Measurements from ENCODE around the gene IRS1. TPM values are rescaled to one million over a fixed set of nuclear protein-coding genes. Genes with fewer than 3 reads are reported as not detected.

Gene IRS1
- total RNA-seq, 1 donor = 29.7 TPM

DNA sequence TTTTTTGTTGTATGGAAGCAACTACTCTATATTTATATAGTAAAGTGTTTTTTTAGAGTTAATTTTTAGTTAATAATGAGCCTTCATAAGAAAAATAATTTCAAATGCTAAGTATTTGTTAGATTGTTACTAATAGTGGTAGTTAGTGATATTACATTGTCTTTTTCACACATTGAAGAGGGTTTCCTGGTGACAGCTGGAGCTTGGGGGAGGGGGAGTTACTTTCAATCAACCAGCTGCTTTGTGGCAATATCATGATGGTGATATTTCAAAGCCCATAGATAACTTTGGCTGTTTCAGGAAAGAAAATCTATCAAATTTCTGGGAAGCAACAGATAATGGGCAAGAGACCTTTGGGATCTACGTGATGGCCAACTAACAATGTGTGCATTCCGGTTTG, 40.3 kb upstream of the IRS1 start:
- no peak for DNase-seq (ENCODE audit: low read depth)
- TF ChIP-seq, protein P1, sequence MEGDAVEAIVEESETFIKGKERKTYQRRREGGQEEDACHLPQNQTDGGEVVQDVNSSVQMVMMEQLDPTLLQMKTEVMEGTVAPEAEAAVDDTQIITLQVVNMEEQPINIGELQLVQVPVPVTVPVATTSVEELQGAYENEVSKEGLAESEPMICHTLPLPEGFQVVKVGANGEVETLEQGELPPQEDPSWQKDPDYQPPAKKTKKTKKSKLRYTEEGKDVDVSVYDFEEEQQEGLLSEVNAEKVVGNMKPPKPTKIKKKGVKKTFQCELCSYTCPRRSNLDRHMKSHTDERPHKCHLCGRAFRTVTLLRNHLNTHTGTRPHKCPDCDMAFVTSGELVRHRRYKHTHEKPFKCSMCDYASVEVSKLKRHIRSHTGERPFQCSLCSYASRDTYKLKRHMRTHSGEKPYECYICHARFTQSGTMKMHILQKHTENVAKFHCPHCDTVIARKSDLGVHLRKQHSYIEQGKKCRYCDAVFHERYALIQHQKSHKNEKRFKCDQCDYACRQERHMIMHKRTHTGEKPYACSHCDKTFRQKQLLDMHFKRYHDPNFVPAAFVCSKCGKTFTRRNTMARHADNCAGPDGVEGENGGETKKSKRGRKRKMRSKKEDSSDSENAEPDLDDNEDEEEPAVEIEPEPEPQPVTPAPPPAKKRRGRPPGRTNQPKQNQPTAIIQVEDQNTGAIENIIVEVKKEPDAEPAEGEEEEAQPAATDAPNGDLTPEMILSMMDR (IDR thresholded peaks at IDR 0.05; ENCODE audit: insufficient read depth, low read length) = no peak
- H3K4me3 ChIP-seq (ENCODE audit: low read depth, low read length) = no peak overlapping the region

DNA sequence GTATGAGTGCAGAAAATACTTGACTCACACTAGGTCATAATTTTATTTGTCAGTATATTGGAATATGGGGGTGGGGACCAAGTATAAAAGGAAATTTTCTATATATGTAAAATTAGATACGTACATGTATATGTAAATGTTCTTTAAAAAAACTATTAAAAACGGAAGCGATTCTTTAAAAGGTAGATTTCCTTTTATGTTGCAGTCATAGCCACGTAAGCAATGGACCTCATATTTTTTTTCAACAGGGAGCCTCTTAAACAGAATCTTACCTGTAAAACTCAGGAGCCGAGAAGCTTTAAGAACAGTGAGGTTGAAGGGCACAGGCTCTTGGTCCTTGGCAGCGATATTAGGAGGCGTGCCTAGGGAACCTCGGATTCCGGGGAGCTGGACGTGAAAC, 39.5 kb upstream of the IRS1 start:
- no peak overlapping the region for H3K4me3 ChIP-seq (ENCODE audit: low read depth, low read length)
- DNase-seq (ENCODE audit: low read depth) = no peak
- TF ChIP-seq, protein P1 (IDR thresholded peaks at IDR 0.05; ENCODE audit: insufficient read depth, low read length) = no peak

DNA sequence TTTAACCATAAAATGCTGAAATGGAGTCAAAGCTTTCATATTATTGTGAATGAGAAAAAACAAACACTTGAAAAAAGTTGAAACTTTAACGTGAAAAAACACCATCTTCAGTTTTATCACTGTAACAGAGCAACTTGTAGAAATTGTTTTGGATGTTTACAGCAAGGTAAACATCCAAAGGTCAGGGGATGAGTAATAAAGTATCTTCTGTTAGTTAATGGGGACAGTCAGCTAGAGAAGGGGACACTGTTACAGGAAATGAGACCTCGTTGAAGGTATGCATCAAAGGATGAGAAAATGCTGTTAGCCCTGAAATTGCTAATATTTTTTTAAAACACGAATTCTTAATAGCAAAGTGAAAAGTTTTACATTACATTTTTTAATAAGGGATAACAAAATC, 39.1 kb upstream of the IRS1 start:
- DNase-seq (ENCODE audit: low read depth) = no peak
- TF ChIP-seq, protein P1 (IDR thresholded peaks at IDR 0.05; ENCODE audit: insufficient read depth, low read length) = no peak
- H3K4me3 ChIP-seq (ENCODE audit: low read depth, low read length) = no peak overlapping the region

DNA sequence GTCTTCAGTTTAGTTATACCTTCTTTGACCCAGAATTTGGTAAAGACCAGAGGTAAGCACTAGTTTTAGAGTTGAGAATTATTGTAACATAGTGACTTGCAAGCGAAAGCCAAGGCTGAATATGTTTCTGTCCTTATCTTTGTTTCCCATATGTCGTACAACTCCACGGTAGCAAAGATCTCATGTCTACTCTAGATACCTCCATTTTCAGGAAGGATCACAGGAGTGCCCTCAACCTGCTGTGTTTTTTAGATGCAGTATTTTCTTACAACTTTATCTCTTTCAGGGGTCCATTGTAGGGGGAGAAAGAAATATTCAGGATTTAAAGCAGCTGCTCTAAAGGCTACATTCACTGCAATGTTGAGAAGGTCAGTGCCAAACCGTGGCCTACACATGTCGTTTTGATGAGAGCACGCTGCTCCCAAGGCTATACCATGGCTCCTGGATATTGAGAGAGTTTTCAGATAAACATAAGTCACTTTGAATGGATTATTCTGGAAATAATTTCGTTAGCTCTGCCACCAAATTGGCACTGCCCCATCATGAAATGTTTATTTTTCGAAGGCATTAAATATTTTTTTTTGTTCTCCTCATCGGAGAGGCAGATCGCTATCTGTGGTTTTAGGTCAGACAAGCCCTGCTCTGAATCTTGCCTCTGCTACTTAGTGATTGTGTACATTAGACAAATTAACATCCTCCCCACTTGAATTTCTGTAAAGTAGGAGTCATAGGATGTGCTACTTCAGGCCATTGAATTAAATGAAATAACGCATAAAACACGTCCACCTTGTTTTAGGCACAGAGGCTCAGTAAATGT, 38.4 kb upstream of the IRS1 start:
- no peak for DNase-seq (ENCODE audit: low read depth)

DNA sequence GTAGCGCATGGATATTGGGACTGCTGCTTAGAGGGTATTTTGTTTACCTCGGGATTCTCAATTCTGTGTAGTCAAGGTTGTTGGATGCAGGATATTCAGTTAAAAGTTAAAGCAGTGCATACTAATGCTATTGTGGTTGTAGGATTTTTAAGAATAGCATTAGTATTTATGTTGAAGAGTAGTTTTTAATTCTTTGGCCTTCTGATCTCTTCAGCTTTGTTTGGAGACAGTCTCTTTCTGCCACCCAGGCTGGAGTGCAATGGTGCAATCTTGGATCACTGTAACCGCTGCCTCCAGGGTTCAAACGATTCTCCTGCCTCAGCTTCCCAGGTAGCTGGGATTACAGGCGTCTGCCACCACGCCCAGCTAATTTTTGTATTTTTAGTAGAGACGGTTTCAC, 37.7 kb upstream of the IRS1 start:
- DNase-seq (ENCODE audit: low read depth) = no peak
- TF ChIP-seq, protein P1 (IDR thresholded peaks at IDR 0.05; ENCODE audit: insufficient read depth, low read length) = no peak
- H3K4me3 ChIP-seq (ENCODE audit: low read depth, low read length) = peak overlapping the region; percentile 19

More for the DNA sequence above, 38.4 kb upstream of the IRS1 start:
- H3K4me3 ChIP-seq (ENCODE audit: low read depth, low read length) = no peak overlapping the region
- TF ChIP-seq, protein P1 (IDR thresholded peaks at IDR 0.05; ENCODE audit: insufficient read depth, low read length) = no peak

DNA sequence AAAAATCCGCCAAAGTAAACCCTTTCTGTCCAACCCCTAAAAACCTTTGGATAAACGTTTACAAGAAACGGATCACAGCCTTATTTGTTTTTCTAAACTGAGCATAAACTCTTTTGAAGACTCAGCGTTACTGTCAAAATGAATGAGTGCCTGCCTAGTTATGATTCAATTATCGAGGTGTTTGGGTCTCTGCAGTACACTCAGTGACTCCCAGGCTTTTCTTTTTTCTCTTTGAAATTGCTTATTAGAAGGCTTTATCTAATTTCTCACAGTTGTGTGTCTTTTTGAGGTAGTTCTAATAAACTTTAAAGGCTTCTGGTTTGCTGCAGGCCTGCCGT, 36.9 kb upstream of the IRS1 start:
- no peak for DNase-seq (ENCODE audit: low read depth)
- H3K4me3 ChIP-seq (ENCODE audit: low read depth, low read length) = peak overlapping the region; percentile 76
- TF ChIP-seq, protein P1 (IDR thresholded peaks at IDR 0.05; ENCODE audit: insufficient read depth, low read length) = no peak

Data from fibroblast of the aortic adventitia (primary cell).